AG10803 (cell line): ENCODE data around the gene WDFY1.

Source experiments
- DNase-seq: peaks from one replicate; pipeline ENCODE4 v3.0.0; 2010; ENCODE audit warnings: low read depth
- H3K4me3 ChIP-seq: 2 replicates; pipeline ENCODE4 v1.5.1; 2011; ENCODE audit warnings: mild to moderate bottlenecking, low read length, control low read depth
- TF ChIP-seq, protein P1 (sequence below): conservative IDR thresholded peaks from 2 replicates; pipeline ENCODE4 v1.5.1; 2011; ENCODE audit warnings: mild to moderate bottlenecking, low read length, control low read depth, inconsistent platforms

WDFY1 gene

DNA sequence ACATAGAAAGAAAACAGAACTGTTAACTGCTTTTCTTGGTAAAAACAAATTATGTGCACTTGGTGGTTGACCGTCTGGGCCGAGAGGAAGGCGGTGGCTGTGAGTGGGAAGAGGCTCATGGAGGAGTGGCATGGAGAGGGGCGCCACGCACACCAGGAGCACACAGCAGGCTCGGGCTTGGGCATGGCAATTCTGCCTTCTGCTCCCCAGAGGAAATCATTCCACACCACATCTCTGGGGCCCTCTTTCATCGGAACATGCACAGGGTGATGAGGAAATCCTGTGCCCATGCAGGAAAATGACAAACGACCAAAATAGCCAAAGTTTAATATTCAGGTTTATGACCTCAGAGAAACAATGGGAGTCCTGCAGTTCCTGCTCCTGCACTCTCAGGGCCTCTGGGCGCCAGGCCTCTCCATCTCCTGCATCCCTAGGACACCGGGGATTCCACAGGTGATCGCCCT, 26.4 kb downstream of the WDFY1 start:
- TF ChIP-seq, protein P1, sequence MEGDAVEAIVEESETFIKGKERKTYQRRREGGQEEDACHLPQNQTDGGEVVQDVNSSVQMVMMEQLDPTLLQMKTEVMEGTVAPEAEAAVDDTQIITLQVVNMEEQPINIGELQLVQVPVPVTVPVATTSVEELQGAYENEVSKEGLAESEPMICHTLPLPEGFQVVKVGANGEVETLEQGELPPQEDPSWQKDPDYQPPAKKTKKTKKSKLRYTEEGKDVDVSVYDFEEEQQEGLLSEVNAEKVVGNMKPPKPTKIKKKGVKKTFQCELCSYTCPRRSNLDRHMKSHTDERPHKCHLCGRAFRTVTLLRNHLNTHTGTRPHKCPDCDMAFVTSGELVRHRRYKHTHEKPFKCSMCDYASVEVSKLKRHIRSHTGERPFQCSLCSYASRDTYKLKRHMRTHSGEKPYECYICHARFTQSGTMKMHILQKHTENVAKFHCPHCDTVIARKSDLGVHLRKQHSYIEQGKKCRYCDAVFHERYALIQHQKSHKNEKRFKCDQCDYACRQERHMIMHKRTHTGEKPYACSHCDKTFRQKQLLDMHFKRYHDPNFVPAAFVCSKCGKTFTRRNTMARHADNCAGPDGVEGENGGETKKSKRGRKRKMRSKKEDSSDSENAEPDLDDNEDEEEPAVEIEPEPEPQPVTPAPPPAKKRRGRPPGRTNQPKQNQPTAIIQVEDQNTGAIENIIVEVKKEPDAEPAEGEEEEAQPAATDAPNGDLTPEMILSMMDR, result no peak
- H3K4me3 ChIP-seq, result no peak overlapping the region
- DNase-seq, result no peak

DNA sequence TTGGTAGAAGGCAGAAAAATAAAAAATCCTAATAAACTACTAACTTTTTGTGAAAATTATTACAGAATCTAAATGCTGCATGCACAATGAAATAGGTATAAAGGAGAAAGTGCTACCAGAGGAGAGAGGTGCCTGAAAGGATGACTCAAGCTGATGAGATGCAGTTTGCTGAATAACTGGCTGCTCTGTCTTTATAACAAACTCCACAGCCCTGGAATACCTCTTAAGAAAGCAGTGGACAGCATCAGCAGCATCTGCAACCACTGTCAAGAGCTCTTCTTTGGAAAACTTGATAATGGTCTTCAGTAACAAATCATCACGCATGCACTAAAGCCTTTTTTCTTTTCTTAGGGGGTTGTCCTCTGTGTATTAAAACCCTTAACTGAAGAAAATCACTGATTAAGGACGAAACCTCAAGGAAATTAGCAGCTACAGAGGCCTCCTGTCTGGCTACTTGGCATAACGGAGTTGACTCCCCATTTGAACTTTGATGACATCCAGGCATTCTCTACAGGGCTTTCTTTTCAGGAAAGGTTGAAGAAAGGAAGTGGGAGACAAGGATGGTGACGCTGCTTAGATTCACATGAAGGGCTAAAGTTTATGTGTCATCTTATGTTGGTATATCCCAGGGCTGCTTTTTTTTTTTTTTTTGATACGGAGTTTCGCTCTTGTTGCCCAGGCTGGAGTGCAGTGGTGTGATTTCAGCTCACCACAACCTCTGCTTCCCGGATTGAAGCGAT, 28.8 kb downstream of the WDFY1 start:
- TF ChIP-seq, protein P1, result no peak
- H3K4me3 ChIP-seq, result no peak overlapping the region
- no peak for DNase-seq

DNA sequence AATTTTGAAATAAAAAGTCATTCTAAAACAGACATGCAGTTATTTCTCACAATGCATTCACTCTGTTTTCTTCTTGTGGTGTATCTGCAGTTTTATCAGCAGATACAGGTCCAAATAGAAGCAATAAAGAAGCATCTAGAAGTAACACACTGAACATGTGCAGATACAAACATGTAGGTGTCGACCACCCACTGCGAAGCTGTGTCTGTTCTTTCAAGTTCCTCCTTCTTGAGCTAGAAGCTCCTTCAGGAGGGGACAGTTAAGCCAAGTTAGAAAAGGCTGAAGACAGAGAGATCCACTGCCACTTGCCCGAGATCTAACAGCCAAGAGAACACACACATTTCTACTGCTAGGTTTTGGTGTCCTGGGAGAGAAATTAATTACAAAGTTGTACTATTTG, 30.1 kb downstream of the WDFY1 start:
- no peak for DNase-seq
- TF ChIP-seq, protein P1, result no peak
- no peak overlapping the region for H3K4me3 ChIP-seq

DNA sequence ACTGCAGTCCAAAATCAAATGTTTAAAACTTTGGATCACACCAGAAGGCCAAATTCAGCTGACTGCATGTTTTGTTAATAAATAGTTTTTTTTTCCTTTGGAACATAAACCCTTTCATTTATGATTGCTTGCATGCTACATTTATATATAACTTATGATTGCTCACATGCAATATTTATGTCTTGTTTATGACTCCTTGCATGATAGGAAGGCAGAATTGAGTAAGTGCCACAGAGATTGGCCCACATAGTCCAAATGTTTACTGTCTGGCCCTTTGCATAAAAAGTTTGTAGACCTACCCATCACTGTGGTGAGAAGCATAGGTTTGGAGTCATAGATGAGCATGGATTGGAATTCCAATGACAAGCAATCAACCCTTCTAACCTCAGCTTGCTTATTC, 30.8 kb downstream of the WDFY1 start:
- no peak for DNase-seq
- no peak overlapping the region for H3K4me3 ChIP-seq
- TF ChIP-seq, protein P1, result no peak

DNA sequence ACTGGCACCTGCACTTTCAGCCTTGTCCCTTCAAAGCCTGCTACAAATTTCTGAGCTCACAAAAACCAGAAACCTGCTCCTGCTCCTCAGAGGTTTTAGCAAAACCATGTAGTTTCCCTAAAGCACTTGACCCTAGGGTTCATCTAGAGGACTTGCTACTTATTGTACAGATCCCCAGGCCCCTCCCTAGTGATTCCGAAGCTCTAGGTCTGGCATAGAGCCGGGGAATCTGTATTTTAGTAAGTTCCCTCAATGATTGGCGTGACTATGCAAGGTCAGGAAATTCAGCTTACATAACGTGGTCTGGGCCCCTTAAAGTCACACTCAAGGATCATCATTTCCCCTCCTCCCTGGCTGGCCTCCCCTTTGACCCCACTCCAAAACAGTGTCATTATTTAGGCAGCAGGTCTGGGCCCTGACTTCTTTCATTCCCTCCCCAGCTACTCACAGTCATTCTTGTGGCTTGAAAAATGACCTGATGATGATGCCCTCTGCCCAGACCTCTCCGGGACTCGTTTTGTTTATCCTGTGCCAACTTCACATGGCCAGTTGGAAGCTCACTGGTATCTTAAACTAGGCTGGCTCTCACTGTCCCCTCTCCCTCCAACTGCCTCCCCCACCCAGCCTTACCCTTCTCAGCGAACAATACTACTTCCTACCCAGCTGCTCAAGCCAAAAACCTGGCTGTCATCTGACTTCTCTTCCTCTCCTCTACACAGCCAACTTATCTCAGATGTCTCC, 36.0 kb downstream of the WDFY1 start:
- no peak for DNase-seq
- TF ChIP-seq, protein P1, result no peak
- H3K4me3 ChIP-seq, result no peak overlapping the region

DNA sequence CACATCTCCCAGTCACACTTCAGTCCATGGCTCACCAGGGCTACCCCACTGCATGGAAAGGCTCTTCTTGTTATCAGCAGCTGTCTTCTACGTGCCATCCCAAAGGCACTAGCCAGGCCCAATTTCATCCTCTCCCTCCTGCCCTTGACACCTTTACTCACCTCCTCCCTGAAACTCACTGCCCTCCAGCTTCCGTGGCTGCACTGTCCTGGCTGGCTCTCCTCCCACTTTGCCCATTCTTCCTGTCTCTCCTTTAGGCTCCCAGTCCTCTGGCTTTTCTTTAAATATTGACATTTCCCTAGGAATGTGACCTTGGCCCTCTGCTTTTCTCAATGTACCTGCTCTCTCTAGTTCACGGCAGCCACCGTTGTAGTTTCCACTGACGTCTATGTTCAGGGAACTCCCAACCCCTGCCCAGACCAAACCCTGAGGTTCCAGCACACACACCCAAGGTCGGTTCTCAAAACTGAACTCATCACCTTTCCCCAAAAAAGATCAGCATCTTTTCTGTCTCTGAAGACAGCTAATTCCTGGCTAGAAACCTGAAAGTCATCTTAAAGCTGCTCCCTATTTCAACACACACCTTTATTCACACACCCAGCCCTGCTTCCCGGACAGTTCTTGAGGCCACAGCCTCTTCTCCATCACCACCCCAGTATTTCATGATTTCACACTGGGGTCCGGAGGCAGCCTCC, 36.7 kb downstream of the WDFY1 start:
- DNase-seq, result no peak
- no peak overlapping the region for H3K4me3 ChIP-seq
- TF ChIP-seq, protein P1, result no peak

DNA sequence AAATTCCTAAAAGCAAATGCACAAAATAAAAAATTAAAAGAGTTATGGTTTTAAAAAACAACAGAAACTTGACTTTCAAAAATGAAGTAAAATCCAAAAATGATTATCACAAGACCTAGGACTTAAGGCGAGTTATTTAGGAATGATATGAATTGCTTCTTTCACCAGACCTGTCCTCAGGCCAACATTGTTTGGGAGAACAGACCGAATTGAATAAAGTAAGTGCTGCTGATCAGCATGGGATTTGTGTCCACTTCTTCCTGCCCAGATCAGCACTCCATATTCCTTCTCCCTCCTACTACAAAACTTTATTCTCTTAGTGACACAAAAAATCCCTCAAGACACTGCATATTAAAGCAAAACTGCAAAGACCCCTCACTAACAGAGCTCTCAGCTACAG, 39.1 kb downstream of the WDFY1 start:
- no peak for DNase-seq
- TF ChIP-seq, protein P1, result no peak
- H3K4me3 ChIP-seq, result no peak overlapping the region
